GM10847 (cell line): ENCODE data around the gene KCTD11.

Experiments
- POLR2A ChIP-seq: IDR thresholded peaks from 2 replicates; pipeline ENCODE4 v1.6.1; 2011; ENCODE audit not compliant: insufficient read length; ENCODE audit errors: extremely low read depth

The KCTD11 gene

GRCh38 chr17:7403977-7404736 lies 52.2 kb downstream of the KCTD11 start, which contains the start of gene TMEM256:
TMEM256 (minus strand) TSS chr17:7404097; CDS start chr17:7404084, 13 bp downstream.
- peak; percentile 91 for TF ChIP-seq POLR2A
